CD4-positive, CD25-positive, alpha-beta regulatory T cell (primary cell): Measurements from ENCODE around the gene LMAN2. TPM values are rescaled to one million over a fixed set of nuclear protein-coding genes. Genes with fewer than 3 reads are reported as not detected.

Source experiments
- ATAC-seq, 2 donors: fragments of 150-1000 bp; cut with Tn5 transposase; one replicate each; pipeline ENCODE4 v1.10.0; 2021; ENCODE audit warnings: low read depth in 2 of 2, moderate number of reproducible peaks in 2 of 2, moderate library complexity in 1 of 2
- DNase-seq, 3 donors: peaks; one replicate each; pipeline versions ENCODE4 v3.0.0 to v3.0.0-alpha.2; 2012 to 2022; ENCODE audit warnings: mixed read lengths in 1 of 3
- H3K27ac ChIP-seq: one replicate; pipeline ENCODE4 v1.7.0; 2013; ENCODE audit warnings: mild to moderate bottlenecking, low read length; ENCODE audit not compliant: insufficient read depth, poor library complexity, severe bottlenecking
- H3K27me3 ChIP-seq: one replicate; pipeline ENCODE4 v1.7.0; 2013; ENCODE audit warnings: low read length; ENCODE audit not compliant: control insufficient read depth, insufficient read depth
- H3K36me3 ChIP-seq: one replicate; pipeline ENCODE4 v1.7.0; 2013; ENCODE audit warnings: mild to moderate bottlenecking, low read length, moderate library complexity; ENCODE audit not compliant: control insufficient read depth, insufficient read depth
- H3K4me1 ChIP-seq: 2 replicates; pipeline ENCODE4 v1.7.0; 2013; ENCODE audit warnings: mild to moderate bottlenecking, low read length; ENCODE audit not compliant: insufficient read depth, control insufficient read depth, poor library complexity, severe bottlenecking
- H3K4me3 ChIP-seq: one replicate; pipeline ENCODE4 v1.7.0; 2013; ENCODE audit warnings: low read depth, mild to moderate bottlenecking, low read length, moderate library complexity
- H3K9me3 ChIP-seq, 2 experiments: 1 replicate in 1 of 2; 2 replicates in 1 of 2; pipeline ENCODE4 v1.7.0; 2013; ENCODE audit warnings: low read length in 2 of 2, mild to moderate bottlenecking in 1 of 2, moderate library complexity in 1 of 2; ENCODE audit not compliant: control insufficient read depth in 2 of 2
- H3K27ac Mint-ChIP-seq, 3 donors: one replicate each; pipeline ENCODE4 v1.8.0; 2020 to 2022; ENCODE audit warnings: mild to moderate bottlenecking in 3 of 3, mixed read lengths in 3 of 3, moderate library complexity in 2 of 3
- H3K27me3 Mint-ChIP-seq: one replicate; pipeline ENCODE4 v1.8.0; 2022; ENCODE audit warnings: mild to moderate bottlenecking, mixed read lengths
- H3K36me3 Mint-ChIP-seq: one replicate; pipeline ENCODE4 v1.8.0; 2020; ENCODE audit warnings: mixed read lengths
- H3K4me1 Mint-ChIP-seq, 4 donors: one replicate each; pipeline ENCODE4 v1.8.0; 2020 to 2022; ENCODE audit warnings: mixed read lengths in 4 of 4, mild to moderate bottlenecking in 1 of 4
- H3K4me3 Mint-ChIP-seq, 4 donors: one replicate each; pipeline ENCODE4 v1.8.0; 2020 to 2022; ENCODE audit warnings: mild to moderate bottlenecking in 4 of 4, mixed read lengths in 4 of 4, moderate library complexity in 3 of 4
- H3K9me3 Mint-ChIP-seq, 7 donors: one replicate each; pipeline ENCODE4 v1.8.0; 2020 to 2022; ENCODE audit warnings: mixed read lengths in 7 of 7, mild to moderate bottlenecking in 3 of 7, moderate library complexity in 2 of 7
- polyA plus RNA-seq, 4 donors: library from polyadenylated mRNA; unstranded; fragments of 300-500 nt; fragmentation: Illumina TruSeq; gene quantifications; one replicate each; pipeline ENCODE4 v1.2.3, GENCODE V29; 2021
- total RNA-seq: library from RNA; stranded (reverse); gene quantifications from one replicate; pipeline ENCODE4 v1.2.3, GENCODE V29; 2022

Gene LMAN2
- total and polyA plus RNA-seq, 5 donors from 2014 or later = 77.9 to 289 (median 237) TPM

- no peaks in the 10 kb centered on the region for H3K27me3 Mint-ChIP-seq
- H3K27ac ChIP-seq = peak overlapping the region; percentile 43
- no peaks in the 10 kb centered on the region for H3K9me3 Mint-ChIP-seq
- peaks cover 60% of the 10 kb centered on the region for H3K4me1 ChIP-seq
- no peaks in the 10 kb centered on the region for H3K27me3 ChIP-seq
- H3K27ac Mint-ChIP-seq = peak overlapping the region; percentile 20 to 51 (median 43)
- ATAC-seq = peak; percentile 38 to 79
- DNase-seq = peak in 1 of 3 donors; percentile 58
- no peaks in the 10 kb centered on the region for H3K9me3 ChIP-seq
- peaks cover 10 to 82% (median 31%) of the 10 kb centered on the region in 4 donors for H3K4me1 Mint-ChIP-seq
- no peak overlapping the region for H3K4me3 ChIP-seq
- H3K36me3 Mint-ChIP-seq = peaks cover 14% of the 10 kb centered on the region
- peaks cover 48% of the 10 kb centered on the region for H3K36me3 ChIP-seq
- H3K4me3 Mint-ChIP-seq = peak overlapping the region in 2 of 4 donors; percentile 46 to 78
These were observed 19.1 kb upstream of the LMAN2 start for GRCh38 chr5:177370488-177371119.

DNA sequence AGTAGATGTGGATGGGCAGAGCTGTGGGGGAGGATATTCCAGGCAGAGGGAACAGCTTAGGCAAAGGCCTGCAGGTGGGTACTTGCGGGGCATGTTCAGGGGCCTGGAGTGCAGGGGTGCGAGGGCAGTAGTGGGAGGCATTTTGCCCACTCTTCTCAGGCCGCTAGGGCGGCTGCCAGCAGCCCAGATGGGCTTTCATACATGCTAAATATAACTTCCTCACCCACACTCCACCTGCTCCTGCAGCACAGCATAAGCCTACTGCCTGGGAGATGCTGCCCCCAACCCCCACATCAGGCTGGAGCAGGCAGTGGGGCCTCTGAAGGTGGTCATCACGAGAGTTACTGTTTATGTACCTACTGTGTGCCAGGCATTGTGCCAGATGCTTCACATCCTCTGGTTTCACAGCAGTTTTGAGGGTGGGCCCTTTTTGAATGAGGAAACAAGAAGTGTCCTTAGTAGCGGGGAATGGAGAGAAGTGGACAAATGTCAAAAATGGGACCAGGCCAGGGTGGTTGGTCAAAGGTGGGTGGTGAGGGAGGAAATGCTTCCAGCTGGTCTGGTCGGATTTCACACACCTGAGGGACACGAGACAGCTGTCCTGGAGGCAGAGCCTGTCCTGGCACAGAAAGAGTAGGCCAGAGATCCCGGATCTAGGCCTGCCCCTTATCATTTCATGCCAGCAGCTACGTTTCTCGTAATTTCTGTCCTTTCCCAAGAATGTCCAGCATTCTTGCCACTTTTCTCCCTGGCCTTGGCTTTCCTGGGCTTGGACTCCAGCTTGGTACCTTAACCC lies 18.4 kb upstream of the LMAN2 start:
- Mint-ChIP-seq H3K27ac (peak overlapping the region; percentile 67 to 98 (median 92)), H3K4me1 (peaks cover 10 to 76% (median 31%) of the 10 kb centered on the region in 4 donors), H3K27me3 (no peaks in the 10 kb centered on the region), H3K4me3 (peak overlapping the region in 3 of 4 donors; percentile 50 to 78 (median 61)), H3K9me3 (no peaks in the 10 kb centered on the region), H3K36me3 (peaks cover 14% of the 10 kb centered on the region)
- Histone ChIP-seq H3K4me3 (no peak overlapping the region), H3K9me3 (no peaks in the 10 kb centered on the region), H3K27me3 (no peaks in the 10 kb centered on the region), H3K4me1 (peaks cover 64% of the 10 kb centered on the region), H3K27ac (peak overlapping the region; percentile 43), H3K36me3 (peaks cover 51% of the 10 kb centered on the region)
- ATAC-seq = no peak
- no peak for DNase-seq

DNA sequence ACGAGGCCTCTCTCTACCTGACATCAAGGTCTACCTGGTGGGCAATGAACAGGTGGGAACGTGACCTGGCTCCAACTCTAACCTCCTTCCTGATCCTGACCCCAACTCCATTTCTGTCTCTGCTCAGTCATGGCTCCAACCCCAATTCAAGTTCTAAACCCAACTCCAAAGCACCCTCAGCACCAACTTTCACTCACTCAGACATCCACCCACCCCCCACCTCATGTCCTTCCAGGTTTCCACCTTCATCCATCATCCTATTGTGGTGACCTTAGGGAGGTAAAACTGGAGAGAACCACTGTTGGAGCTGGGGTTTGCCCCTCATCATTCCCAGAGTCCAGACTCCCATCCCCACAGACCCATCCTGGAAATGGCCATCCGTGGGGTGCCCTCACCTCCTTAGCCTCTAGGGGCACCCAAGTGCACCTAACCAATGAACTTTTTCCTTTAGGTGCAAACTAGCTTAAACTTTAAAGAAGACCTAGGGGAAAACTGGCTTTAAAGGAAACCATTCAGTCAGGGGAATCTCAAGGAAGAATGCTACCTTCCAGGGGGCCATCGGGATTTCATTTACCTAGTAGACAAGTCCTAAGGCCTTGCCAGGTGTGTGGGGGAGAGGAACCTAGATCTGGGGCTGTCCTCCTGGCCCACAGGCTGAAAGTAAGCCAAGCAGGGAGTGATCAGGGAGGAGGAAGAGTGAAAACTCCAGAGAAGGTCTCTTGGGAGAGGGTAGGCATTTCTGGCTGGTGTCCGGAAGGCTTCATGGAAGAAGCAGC lies 17.6 kb upstream of the LMAN2 start:
- Histone ChIP-seq H3K36me3 (peaks cover 53% of the 10 kb centered on the region), H3K4me3 (no peak overlapping the region), H3K4me1 (peaks cover 67% of the 10 kb centered on the region), H3K27ac (no peak overlapping the region), H3K9me3 (no peaks in the 10 kb centered on the region), H3K27me3 (no peaks in the 10 kb centered on the region)
- H3K27ac Mint-ChIP-seq = peak overlapping the region; percentile 67 to 98 (median 92)
- no peaks in the 10 kb centered on the region for H3K27me3 Mint-ChIP-seq
- peaks cover 10 to 76% (median 33%) of the 10 kb centered on the region in 4 donors for H3K4me1 Mint-ChIP-seq
- peak overlapping the region; percentile 49 to 70 (median 56) for H3K4me3 Mint-ChIP-seq
- peak in 1 of 3 donors; percentile 31 for DNase-seq
- ATAC-seq = no peak
- peaks cover 14% of the 10 kb centered on the region for H3K36me3 Mint-ChIP-seq
- H3K9me3 Mint-ChIP-seq = no peaks in the 10 kb centered on the region

DNA sequence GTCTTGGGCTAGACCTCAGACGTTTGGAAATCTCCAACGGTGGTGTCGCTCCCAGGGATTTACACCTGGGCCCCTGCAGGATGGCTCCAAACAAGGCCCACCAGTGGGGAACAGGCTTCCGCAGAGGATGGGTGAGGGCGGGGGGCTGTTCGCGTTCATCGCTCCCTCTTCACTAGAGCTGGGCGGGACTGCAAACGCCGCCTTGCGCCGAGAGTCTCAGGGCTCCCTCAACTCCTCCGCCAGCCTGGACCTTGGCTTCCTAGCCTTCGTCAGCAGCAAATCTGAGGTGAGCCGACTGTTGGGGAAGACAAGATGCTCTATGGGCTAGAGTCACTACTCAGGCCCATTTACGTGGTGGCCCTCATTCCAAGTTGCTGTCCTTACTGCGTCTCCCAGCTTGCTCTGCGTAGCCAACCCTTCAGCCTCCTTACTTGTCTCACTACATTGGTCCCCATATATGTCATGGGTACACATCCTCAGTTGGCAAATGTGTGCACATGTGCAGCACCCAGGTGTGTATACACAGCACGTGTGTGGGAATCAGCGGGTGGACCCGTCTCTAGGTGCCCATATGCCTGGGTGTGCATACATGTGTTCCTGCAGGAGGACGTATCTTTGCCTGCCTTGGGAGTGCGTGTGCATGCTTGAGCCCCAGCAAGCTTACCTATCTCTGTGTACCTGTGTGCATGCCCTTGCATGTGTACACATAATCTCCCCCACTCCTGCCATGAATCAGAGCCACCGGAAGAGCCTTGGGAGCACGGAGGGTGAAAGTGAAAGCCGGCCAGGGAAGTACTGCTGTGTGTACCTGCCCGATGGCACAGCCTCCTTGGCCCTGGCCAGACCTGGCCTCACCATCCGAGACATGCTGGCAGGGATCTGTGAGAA lies 16.8 kb upstream of the LMAN2 start:
- H3K4me1 ChIP-seq = peaks cover 67% of the 10 kb centered on the region
- ATAC-seq (no peak), DNase-seq (no peak)
- H3K27me3 ChIP-seq = no peaks in the 10 kb centered on the region
- Mint-ChIP-seq H3K4me1 (peaks cover 10 to 76% (median 31%) of the 10 kb centered on the region in 4 donors), H3K27me3 (no peaks in the 10 kb centered on the region), H3K4me3 (peak overlapping the region in 2 of 4 donors; percentile 36 to 85), H3K9me3 (no peaks in the 10 kb centered on the region), H3K27ac (peak overlapping the region in 1 of 3 donors; percentile 92), H3K36me3 (peaks cover 14% of the 10 kb centered on the region)
- H3K36me3 ChIP-seq = peaks cover 53% of the 10 kb centered on the region
- H3K4me3 ChIP-seq = no peak overlapping the region
- no peak overlapping the region for H3K27ac ChIP-seq
- no peaks in the 10 kb centered on the region for H3K9me3 ChIP-seq

GRCh38 chr5:177367323-177367848 lies 15.9 kb upstream of the LMAN2 start:
- Mint-ChIP-seq H3K27me3 (no peaks in the 10 kb centered on the region), H3K4me3 (peak overlapping the region in 1 of 4 donors; percentile 85), H3K9me3 (no peaks in the 10 kb centered on the region), H3K36me3 (peaks cover 14% of the 10 kb centered on the region), H3K4me1 (peaks cover 7 to 75% (median 31%) of the 10 kb centered on the region in 4 donors), H3K27ac (no peak overlapping the region)
- Histone ChIP-seq H3K27ac (no peak overlapping the region), H3K36me3 (peaks cover 53% of the 10 kb centered on the region), H3K9me3 (no peaks in the 10 kb centered on the region), H3K4me1 (peaks cover 67% of the 10 kb centered on the region), H3K4me3 (no peak overlapping the region), H3K27me3 (no peaks in the 10 kb centered on the region)
- ATAC-seq (no peak), DNase-seq (no peak)

GRCh38 chr5:177366528-177367322 lies 15.3 kb upstream of the LMAN2 start:
- H3K4me1 Mint-ChIP-seq = peaks cover 5 to 75% (median 32%) of the 10 kb centered on the region in 4 donors
- no peaks in the 10 kb centered on the region for H3K9me3 Mint-ChIP-seq
- no peak overlapping the region for H3K4me3 ChIP-seq
- H3K4me3 Mint-ChIP-seq = peak overlapping the region in 1 of 4 donors; percentile 15
- no peaks in the 10 kb centered on the region for H3K27me3 ChIP-seq
- ATAC-seq = no peak
- H3K27ac Mint-ChIP-seq = no peak overlapping the region
- no peak for DNase-seq
- no peak overlapping the region for H3K27ac ChIP-seq
- peaks cover 14% of the 10 kb centered on the region for H3K36me3 Mint-ChIP-seq
- H3K27me3 Mint-ChIP-seq = no peaks in the 10 kb centered on the region
- peaks cover 49% of the 10 kb centered on the region for H3K36me3 ChIP-seq
- peaks cover 67% of the 10 kb centered on the region for H3K4me1 ChIP-seq
- H3K9me3 ChIP-seq = no peaks in the 10 kb centered on the region
